Measurements from ENCODE around the gene RPN2. TPM values are rescaled to one million over a fixed set of nuclear protein-coding genes. Genes with fewer than 3 reads are reported as not detected.

The RPN2 gene
- total RNA-seq, 1 donor from 2014 or later: 185 TPM

DNA sequence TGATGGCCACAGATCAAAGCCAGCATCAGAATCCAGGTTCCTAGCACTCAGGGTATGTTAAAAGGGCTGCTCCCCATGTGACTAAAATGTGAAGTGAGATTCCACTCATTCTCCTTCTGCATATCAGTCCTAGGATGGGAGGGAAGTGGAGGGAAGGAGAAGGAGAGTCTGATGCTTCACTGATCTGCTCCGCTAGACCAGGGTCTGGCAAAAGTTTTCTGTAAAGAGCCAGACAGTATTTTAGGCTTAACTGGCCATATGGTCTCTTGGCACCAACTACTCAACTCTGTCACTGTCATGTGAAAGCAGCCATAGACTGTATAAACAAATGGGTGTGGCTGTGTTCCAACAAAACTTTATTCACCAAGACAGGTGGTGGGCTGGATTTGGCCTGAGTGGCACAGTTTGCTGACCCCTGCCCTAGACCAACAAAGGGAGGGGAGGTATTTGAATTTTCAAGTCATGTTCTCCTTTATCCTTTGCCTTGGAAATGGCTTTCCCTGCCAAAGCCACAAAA lies 59.9 kb downstream of the RPN2 start:
- H3K27ac ChIP-seq: no peak overlapping the region
- peaks cover 3% of the 10 kb centered on the region for H3K4me1 ChIP-seq
- H3K27me3 ChIP-seq: no peaks in the 10 kb centered on the region
- peaks cover 98% of the 10 kb centered on the region for H3K36me3 ChIP-seq
- H3K9me3 ChIP-seq: no peaks in the 10 kb centered on the region
- DNase-seq (no peak), ATAC-seq (no peak)
- intact Hi-C loops (cut with DNase I): no loop called here
- TF ChIP-seq, protein P1, sequence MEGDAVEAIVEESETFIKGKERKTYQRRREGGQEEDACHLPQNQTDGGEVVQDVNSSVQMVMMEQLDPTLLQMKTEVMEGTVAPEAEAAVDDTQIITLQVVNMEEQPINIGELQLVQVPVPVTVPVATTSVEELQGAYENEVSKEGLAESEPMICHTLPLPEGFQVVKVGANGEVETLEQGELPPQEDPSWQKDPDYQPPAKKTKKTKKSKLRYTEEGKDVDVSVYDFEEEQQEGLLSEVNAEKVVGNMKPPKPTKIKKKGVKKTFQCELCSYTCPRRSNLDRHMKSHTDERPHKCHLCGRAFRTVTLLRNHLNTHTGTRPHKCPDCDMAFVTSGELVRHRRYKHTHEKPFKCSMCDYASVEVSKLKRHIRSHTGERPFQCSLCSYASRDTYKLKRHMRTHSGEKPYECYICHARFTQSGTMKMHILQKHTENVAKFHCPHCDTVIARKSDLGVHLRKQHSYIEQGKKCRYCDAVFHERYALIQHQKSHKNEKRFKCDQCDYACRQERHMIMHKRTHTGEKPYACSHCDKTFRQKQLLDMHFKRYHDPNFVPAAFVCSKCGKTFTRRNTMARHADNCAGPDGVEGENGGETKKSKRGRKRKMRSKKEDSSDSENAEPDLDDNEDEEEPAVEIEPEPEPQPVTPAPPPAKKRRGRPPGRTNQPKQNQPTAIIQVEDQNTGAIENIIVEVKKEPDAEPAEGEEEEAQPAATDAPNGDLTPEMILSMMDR (IDR thresholded peaks at IDR 0.05): no peak
- no peak overlapping the region for H3K4me3 ChIP-seq

DNA sequence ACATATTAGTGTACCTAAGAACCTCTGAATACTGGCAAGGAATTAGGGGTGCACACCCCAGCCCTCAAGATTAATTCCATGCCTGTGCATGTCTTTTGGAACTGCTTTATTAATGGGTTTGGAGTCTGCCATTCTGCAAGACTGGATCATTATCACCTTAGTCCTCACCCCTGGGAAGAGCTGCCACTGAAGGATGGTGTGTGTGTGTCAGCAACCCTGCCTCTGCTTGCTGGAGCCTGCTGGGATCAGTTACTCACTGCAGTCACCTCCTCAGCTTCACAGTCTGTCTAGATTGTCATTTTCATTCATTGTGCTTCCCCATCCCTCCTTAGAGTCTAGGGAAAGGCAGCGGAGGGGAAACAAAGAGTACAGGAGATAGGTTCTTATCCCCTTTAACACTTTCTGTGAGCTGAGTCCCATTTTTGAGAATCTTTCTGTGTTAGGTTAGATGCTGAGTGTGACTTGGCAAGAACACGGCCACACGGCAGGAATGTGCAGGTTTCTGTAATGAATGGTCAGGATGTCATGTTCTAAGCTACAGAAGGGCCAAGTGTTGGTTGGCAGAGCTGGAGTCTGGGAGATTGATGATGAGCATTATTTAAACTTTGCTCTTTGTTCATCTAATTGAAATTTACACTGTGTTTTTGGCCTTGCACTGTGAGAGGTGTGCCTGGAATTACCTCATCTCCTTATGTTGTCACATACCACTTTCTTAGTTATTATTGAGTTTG lies 61.4 kb downstream of the RPN2 start:
- Histone ChIP-seq H3K4me1 (peaks cover 3% of the 10 kb centered on the region), H3K4me3 (no peak overlapping the region), H3K27ac (no peak overlapping the region), H3K9me3 (no peaks in the 10 kb centered on the region), H3K27me3 (no peaks in the 10 kb centered on the region), H3K36me3 (peaks cover 83% of the 10 kb centered on the region)
- ATAC-seq (no peak), DNase-seq (no peak)
- intact Hi-C loops (cut with DNase I): no loop called here
- TF ChIP-seq, protein P1 (IDR thresholded peaks at IDR 0.05): no peak

DNA sequence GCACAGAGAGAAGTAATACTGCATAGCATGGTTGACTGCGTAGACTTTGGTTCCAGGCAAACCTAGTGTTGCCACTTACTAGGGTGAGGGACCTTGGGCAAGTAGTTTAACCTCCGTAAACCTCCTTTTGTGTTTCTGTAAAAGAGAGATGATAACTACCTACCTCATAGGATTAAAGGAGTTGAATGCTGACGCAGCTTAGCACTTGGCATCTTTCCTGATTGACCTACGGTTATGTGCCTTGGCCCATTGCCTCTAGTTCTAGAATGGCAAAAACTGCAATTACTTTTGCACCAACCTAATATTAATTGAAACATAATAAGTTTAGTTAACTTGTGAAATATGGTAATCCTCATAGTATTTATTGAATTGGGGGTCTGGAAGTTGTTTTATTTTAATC lies 63.4 kb downstream of the RPN2 start:
- Histone ChIP-seq H3K27ac (no peak overlapping the region), H3K36me3 (peaks cover 63% of the 10 kb centered on the region), H3K4me3 (no peak overlapping the region), H3K9me3 (no peaks in the 10 kb centered on the region), H3K4me1 (peaks cover 3% of the 10 kb centered on the region), H3K27me3 (no peaks in the 10 kb centered on the region)
- DNase-seq (no peak), ATAC-seq (no peak)
- TF ChIP-seq, protein P1 (IDR thresholded peaks at IDR 0.05): no peak
- intact Hi-C loops (cut with DNase I): no loop called here

DNA sequence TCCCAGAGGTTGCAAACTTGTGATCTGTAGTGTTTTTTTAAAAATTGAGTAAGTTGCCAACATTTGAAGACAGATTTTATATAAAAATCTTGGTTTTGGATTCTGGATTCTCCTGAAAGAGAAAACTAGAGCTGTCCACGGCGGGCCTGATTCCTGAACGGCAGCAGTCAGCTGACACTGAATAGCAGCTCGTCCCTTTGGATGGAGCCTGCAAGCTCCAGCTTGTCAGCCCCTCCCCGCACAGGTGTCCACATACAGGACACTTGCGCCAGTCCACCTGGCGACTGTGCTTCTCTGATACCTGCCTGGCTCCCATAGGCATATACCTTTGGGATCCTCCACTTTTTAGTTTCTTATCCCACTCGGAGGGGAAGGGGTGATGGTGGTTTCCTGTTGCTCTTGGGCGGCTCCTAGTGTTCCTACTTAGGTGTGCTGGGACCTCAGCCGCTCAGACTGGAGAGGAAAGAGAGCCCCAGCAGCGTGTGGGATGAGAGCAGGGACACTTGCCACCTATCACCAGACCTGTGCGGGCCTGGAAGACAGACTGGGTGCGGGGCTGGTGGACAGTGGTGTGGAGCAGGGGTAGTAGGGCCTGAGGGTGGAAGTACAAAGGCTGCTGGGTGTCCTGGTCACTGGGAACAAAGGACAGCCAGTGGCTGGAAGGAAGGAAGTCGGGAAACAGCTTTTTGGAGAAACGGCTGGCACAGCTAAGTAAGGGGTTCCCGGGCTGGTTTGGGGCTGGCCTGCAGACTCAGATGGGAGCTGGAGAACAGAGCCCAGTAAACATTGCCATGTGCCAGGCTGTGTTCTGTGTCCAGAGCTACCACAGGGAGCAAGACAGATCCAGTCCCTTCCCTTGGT lies 64.2 kb downstream of the RPN2 start:
- Histone ChIP-seq H3K4me3 (no peak overlapping the region), H3K27me3 (no peaks in the 10 kb centered on the region), H3K4me1 (peaks cover 3% of the 10 kb centered on the region), H3K9me3 (no peaks in the 10 kb centered on the region), H3K36me3 (peaks cover 55% of the 10 kb centered on the region), H3K27ac (no peak overlapping the region)
- intact Hi-C loops (cut with DNase I): no loop called here
- TF ChIP-seq, protein P1 (IDR thresholded peaks at IDR 0.05): no peak
- no peak for DNase-seq
- ATAC-seq: peak; percentile 22

DNA sequence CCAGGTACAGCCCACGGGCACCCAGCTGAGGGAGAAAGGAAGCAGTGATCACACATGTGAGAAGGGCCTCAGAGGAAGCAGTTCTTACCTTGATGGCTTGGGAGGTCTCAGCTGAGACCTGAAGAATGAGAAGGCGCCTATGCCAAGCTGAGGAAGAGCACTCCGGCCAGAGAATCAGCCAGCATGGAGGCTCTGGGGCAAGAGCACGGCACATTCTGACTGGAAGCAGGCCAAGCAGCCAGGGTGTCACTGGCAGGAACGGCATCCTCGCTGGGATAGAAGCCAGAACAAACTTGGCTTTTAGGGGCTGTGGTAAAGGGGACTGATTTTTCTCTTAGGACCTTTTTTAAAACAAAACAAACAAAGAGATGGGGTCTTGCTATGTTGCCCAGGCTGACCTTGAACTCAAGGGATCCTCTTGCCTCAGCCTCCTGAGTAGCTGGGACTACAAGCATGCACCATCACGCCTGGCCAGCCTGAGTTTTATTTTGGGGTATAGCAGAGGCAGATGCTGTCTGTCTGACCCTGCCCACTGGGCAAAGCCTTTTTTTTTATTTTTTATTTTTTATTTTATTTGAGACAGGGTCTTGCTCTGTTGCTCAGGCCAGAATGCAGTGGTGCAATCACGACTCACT lies 64.9 kb downstream of the RPN2 start:
- Histone ChIP-seq H3K9me3 (no peaks in the 10 kb centered on the region), H3K27me3 (no peaks in the 10 kb centered on the region), H3K27ac (no peak overlapping the region), H3K36me3 (peaks cover 49% of the 10 kb centered on the region), H3K4me1 (peaks cover 2% of the 10 kb centered on the region), H3K4me3 (no peak overlapping the region)
- intact Hi-C loops (cut with DNase I): no loop called here
- ATAC-seq: no peak
- TF ChIP-seq, protein P1 (IDR thresholded peaks at IDR 0.05): no peak
- DNase-seq: no peak
